ENCODE results near the gene FOXO1.

DNA sequence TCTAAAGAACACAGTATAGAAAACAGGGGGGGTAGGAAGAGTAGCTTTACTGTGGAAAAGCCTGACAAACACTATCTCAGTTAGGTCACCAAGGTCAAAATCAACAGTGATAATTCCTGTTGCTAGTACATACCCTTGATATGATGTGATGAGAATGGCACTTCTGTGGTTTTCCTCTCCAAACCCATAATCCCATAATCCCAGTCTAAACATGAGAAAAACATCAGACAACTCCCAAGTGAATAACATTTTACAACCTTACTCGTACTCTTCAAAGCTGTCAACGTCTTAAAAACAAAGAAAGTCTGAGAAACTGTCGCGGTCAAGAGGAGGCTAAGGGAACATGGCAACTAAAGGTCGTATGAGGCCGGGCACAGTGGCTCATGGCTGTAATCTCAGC, 137.6 kb downstream of the FOXO1 start:
- TF ChIP-seq, protein P1, sequence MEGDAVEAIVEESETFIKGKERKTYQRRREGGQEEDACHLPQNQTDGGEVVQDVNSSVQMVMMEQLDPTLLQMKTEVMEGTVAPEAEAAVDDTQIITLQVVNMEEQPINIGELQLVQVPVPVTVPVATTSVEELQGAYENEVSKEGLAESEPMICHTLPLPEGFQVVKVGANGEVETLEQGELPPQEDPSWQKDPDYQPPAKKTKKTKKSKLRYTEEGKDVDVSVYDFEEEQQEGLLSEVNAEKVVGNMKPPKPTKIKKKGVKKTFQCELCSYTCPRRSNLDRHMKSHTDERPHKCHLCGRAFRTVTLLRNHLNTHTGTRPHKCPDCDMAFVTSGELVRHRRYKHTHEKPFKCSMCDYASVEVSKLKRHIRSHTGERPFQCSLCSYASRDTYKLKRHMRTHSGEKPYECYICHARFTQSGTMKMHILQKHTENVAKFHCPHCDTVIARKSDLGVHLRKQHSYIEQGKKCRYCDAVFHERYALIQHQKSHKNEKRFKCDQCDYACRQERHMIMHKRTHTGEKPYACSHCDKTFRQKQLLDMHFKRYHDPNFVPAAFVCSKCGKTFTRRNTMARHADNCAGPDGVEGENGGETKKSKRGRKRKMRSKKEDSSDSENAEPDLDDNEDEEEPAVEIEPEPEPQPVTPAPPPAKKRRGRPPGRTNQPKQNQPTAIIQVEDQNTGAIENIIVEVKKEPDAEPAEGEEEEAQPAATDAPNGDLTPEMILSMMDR (IDR thresholded peaks at IDR 0.05) = no peak
- TF ChIP-seq EP300 (IDR thresholded peaks at IDR 0.05) (no peak), POLR2A (IDR thresholded peaks at IDR 0.05) (no peak), POLR2AphosphoS5 (IDR thresholded peaks at IDR 0.05) (no peak)

Measured in suprapubic skin (tissue), 4 donors.